Dermis microvascular lymphatic vessel endothelial cell (primary cell): ENCODE measurements around the gene COX7C. TPM values are rescaled to one million over a fixed set of nuclear protein-coding genes. Genes with fewer than 3 reads are reported as not detected.
"Not testable (repeated sequence)": the region's sequence is repeated elsewhere in the genome, so short reads cannot be mapped to it uniquely, and the experiment has no call there.

Experiments
- DNase-seq, 2 donors: peaks; one replicate each; pipeline versions ENCODE4 v3.0.0 to v3.0.0-alpha.2; 2010; ENCODE audit warnings: low read depth in 2 of 2
- total RNA-seq: library from RNA; depleted of rRNA; stranded (reverse); fragments of >200 nt; gene quantifications from 2 replicates; pipeline ENCODE4 v1.2.1, GENCODE V29; 2014

Gene COX7C, protein sequence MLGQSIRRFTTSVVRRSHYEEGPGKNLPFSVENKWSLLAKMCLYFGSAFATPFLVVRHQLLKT
- 193 and 215 TPM in 2 replicates for total RNA-seq

DNA sequence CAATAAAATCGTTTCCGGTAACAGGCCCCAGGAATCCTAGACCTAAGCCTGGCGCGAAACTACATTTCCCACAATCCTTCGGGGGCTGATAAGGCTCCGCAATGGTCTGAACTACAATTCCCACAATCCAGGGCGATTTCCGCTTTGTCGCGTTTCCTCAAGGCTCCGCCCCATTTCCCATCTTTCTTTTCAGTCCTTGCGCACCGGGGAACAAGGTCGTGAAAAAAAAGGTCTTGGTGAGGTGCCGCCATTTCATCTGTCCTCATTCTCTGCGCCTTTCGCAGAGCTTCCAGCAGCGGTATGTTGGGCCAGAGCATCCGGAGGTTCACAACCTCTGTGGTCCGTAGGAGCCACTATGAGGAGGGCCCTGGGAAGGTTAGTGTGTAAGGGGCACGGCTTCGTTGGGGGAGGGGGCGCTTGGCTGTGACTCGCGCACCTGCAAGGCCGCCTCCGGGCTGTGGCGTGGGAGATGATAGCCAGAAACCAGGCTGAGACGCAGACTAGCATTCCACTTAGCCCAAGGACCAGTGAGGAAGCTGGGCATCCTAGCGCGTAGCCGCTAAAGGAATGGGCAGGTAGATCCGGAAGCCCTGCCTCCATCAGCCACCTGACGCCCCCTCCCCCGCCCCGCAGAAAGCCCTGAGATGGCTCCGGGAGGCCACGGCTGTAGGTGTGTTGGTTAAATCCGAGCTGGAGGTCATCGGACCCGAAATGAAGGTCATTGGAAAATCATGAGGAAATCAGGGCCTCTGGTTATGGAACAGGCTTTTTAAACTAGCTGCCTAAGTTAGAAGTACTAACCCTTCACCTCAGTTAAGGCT lies at the start of gene COX7C:
COX7C (plus strand) TSS at position 186 of the 821 bp plus-strand sequence; CDS start at position 301, 115 bp downstream.
- DNase-seq, result peak; percentile 93 to 95

DNA sequence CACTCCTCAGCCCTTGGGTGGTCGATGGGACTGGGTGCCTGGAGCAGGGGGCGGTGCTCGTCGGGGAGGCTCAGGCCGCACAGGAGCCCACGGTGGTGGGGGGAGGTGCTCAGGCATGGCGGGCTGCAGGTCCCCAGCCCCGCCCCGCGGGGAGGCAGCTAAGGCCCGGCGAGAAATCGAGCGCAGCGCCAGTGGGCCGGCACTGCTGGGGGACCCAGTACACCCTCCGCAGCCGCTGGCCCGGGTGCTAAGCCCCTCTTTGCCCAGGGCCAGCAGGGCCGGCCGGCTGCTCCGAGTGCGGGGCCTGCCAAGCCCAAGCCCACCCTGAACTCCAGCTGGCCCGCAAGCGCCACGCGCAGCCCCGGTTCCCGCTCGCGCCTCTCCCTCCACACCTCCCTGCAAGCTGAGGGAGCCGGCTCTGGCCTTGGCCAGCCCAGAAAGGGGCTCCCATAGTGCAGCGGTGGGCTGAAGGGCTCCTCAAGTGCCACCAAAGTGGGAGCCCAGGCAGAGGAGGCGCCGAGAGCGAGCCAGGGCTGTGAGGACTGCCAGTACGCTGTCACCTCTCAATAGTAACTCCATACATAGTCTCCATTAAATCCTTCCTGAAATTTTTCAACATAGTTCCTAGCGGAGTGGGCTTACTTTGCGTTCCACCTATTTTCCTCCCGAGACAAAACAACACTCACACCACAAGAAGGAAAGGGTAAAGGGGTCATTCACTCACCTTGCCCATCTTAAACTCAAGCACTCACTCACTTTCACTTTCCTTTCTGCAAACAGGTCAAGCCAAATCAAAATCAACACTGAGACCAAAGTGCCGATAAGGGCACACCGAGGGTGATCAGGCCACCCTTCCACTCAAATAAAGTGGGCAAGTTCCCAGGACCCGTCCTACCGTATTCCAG lies 48.0 kb upstream of the COX7C start:
- not testable (repeated sequence) for DNase-seq

DNA sequence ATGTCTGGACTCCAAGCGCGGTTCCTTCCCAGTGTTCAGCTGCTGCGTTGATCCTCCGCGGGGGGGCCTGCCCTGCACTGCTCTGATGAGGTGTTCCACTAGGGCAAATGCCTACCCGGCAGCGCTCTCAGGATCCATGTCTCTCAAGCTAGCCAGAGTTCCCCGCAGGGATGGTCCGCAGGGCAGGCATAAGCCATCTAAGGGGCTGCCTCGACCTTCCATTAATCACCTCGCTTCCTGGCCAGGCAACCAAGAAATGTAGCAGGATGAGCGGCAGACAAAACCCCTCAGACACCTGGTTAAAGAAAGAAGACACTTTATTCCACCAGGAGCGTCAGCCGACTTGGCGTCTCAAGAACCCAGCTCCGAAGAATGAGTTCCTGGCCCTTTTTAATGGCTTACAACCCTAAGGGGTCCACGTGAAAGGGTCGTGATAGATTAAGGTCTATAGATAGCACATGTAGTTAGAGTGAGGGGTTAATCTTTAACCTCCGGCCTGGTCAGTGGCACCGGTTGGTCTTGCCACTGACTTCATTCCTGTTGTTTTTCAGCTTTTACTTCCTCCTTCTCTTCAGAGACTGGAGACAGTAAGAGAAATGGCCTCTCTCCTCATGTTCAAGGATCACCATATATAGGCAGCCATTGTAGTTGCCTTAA lies 47.2 kb upstream of the COX7C start:
- no peak for DNase-seq

DNA sequence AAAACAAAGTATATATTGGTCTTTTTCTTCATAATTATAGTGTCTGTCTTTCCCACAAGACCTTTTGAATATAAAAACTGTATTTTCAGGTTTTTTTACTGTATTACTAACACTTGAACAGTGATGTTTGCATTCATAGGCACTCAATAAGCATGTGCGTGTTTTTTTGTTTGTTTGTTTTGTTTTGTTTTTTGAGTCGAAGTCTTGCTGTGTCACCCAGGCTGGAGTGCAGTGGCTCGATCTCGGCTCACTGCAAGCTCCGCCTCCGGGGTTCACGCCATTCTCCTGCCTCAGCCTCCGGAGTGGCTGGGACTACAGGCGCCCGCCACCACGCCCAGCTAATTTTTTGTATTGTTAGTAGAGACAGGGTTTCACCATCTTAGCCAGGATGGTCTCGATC lies 46.6 kb upstream of the COX7C start:
- DNase-seq, result not testable (repeated sequence)

DNA sequence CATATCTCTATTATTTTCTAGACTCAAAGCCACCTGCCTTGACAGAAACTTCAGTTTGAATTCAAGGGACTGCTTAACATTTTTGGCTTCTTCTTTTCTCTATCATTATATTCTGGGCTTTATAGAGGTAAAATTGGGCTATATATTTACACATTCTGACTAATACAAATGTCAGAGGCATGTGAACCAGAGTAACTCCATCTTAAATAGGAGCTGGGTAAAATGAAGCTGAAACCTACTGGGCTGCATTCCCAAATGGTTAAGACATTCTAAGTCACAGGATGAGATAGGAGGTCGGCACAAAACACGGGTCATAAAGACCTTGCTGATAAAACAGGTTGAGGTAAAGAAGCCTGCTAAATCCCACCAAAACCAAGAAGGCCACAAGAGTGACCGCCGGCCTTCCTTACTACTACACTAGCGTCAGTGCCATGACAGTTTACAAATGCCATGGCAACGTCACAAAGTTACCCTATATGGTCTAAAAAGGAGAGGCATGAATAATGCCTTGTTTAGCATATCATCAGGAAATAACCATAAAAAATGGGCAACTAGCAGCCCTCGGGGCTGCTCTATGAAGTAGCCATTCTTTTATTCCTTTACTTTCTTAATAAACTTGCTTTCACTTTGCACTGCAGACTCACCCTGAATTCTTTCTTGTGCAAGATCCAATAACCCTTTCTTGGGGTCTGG lies 44.8 kb upstream of the COX7C start:
- DNase-seq, result no peak

DNA sequence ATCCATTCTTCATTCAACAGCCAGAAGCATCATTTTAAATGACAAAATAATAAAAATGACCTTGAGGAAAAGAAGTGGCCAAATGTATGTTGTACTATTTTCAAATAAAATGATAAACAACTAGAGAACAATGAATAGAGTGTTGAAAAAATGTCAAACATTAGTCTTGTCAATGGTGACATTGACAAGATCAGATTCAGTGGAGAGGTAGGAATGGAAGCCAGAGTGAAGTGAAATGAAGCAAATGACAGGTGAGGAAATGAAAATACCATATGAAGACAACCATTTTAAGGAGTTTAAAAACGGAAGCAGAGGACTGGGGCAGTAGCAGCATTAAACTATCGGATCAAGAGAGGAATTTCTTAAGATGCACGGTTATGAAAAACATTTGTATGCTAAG lies 38.2 kb upstream of the COX7C start:
- no peak for DNase-seq

DNA sequence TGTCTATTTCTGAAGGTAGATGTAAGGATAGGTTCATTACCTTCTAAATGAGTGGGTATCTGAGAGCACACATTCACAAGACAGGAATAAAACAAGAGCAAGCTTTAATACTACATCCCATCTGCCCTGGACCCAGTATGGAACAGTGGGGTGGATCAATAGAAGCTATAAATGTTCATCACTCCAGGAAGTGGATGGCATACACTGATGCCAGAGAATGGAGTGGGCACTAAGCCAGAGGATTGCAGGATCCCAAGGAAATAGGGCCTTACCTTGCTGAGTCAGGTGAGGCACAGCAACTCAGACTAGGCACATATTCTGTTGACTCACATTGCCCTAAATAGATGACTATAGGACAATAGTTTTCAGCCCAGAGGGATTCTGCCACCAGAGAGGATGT lies 21.3 kb upstream of the COX7C start:
- no peak for DNase-seq

DNA sequence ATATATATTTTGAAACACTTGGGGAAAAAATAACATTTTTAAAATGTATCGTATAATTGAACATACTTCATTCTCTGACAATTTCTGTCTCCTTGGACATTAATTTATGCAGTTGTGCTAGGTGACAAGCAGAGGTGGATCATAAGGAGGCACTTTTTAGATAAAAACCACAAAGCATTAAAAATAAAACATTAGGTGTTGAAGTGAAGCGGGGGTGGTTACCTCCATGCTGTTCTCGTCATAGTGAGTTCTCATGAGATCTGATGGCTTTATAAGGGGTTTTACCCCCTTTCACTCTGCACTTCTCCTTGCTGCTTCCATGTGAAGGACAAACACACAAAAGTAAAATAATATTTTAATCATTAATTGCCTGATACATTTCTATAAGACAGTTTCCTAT lies 11.9 kb upstream of the COX7C start:
- DNase-seq, result no peak

DNA sequence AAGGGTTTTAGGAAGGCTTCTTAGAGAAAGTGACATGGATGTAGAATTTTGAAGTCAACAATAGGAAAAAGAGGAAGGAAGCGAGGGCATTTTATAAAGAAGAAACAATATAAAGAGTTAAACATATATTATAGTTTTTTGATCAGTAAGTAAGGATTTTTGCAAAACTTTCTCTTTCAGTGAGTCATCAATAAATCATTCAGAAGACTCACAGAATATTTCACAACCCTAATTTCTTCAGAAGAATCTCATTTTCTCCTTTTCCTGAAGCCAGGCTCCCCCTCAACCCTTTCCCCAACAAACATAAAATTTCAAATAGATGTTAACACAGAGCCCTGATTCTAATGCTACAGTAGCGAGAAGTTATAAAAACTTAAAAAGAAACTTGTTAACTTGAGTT lies 4.3 kb upstream of the COX7C start:
- no peak for DNase-seq

DNA sequence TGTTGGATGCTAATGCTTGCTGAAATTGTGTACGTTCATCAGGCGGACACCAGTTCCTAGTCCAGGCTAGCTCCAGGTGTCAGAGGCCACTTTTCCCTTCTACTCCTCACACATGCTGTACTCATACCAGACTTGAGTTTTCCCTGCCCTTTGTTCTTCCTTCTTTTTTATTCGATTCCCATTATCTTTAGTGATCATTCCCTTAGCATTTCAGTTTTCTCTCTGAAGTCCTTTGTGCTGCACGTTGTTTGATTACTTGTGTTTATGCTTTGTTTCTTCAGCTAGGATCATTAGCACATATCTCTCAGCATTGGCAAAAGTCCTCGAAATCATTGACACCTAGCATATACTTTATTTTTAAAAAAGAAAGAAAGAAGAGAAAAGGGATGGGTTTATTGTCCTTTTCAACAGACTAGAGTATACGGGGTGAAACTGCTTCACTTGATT lies 409 bp upstream of the COX7C start:
- no peak for DNase-seq

DNA sequence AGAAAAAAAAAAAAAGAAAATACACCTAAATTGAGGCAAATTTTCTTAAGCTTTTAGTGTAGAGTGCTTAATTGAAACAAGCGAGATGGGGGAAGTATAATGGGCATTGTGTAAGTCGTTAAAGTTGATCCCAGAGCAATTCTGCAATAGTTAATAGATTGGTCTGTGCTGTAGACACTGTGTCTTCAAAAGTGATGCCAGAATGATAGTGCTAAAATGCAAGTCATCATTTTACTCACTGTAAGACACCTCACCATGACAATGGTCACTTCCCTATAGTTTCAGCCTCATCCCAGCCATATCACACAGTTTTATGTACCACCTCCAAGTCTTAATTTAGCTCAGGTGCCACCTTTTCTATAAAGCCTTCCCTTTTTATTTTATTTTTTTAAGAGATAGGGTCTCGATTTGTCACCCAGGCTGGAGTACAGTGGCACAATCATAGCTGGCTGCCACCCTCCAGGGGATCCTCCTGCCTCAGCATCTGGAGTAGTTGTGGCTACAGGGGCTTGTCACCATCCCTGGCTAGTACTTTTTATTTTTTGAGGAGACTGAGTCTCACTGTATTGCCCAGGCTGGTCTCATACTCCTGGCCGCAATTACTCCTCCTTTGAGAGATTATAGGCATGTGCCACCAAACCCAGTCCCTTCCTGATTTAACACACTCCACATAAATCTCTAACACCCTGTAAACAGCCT lies 6.2 kb downstream of the COX7C start:
- DNase-seq, result no peak

DNA sequence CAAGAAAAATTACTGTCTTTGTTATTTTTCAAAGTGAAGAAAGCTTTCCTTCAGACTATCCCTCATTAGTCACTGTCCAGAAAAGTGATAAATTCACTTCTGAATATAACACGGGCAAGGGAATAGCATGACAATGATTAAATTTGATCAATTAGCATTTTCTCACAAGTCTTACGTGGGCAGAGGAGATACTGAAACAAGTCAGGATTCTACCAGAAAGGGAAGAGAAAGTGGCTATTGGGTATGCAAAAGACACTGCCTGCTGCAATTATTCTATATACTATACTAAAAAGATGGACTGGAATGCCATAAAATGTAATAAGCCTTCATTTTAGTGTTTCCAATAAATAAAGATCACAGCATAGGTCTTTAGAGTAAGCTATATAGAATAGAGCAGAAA lies 7.4 kb downstream of the COX7C start:
- no peak for DNase-seq

DNA sequence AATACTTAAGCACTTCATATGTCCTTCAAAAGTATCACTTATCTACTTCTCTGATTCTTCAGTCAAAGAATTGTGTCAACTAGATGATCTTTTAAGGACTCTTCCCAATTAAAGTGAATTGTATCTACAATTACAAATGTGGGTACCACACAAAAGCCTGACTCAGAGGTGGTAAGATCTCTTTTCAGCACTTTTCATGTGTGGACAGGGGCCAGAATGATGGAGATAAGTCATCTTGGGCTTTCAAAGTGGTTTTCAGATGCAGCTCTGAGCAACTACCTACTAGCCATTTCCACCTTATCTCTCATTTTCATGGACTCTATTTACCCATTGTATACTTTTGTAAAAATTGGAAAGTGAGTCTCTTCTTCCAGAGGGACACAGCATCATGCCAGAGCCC lies 8.4 kb downstream of the COX7C start:
- DNase-seq, result no peak

DNA sequence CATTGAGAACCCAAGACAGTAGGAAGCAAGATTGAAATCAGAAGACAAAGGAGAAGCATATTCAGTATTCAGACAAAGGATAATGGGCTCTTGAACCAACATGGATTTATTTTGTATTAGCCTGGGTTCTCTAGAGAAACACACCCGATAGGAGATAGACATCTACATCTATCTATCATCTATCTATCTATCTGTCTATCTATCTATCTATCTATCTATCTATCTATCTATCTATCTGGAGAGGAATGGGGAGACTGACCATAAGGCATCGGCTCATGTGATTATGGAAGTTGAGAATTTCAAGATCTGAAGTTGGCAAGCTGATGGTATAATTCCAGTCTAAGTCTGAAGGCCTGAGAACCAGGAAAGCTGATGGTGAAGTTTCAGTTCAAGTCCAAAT lies 13.4 kb downstream of the COX7C start:
- no peak for DNase-seq

DNA sequence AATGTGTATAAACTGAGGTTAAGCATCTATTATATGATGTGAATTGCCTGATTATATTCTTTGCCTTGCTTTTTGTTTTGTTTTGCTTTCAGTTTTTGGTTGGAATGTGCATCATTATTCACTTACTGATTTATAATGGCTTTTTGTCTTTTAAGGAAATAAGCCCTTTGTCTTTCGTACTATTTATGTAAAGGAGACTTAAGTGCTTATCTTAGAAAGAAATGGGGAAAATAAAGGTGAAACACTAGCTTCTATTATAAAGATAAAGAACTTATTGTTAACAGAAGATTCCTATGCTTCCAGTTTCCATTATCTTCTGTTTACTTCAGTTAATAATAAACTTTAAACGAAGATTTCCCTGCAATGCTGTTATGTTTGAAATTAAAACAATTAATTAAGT lies 23.3 kb downstream of the COX7C start:
- no peak for DNase-seq

DNA sequence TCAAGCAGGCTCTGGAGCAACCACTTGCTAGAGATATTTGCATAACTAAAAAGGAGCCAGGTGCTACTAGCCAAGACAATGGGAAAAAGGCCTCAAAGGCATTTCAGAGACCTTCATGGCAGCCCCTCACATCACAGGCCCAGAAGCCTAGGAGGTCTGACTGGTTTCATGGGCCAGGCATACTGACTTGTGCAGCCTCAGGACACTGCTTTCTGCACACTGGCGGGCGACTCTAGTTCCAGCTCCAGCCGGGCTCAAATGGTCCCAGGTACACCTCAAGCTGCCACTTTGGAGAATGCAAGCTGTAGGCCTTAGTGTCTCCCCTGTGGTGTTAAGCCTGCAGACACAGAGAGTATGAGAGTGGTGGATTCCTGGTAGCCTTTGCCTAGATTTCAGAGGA lies 27.1 kb downstream of the COX7C start:
- DNase-seq, result no peak

DNA sequence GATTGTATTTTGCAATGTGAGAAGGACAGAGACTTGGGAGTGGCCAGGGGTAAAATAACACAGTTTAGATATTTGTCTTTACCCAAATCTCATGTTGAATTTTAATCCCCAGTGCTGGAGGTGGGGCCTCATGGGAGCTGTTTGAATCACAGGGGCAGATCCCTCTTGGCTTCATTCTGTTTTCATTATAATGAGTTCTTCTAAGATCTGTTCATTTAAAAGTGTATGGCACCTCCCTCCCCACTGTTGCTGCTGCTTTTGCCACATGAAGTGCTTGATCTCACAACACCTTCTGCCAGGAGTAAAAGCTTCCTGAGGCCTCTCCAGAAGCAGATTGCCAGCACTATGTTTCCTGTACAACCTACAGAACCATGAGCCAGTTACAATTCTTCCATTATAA lies 28.1 kb downstream of the COX7C start:
- no peak for DNase-seq

DNA sequence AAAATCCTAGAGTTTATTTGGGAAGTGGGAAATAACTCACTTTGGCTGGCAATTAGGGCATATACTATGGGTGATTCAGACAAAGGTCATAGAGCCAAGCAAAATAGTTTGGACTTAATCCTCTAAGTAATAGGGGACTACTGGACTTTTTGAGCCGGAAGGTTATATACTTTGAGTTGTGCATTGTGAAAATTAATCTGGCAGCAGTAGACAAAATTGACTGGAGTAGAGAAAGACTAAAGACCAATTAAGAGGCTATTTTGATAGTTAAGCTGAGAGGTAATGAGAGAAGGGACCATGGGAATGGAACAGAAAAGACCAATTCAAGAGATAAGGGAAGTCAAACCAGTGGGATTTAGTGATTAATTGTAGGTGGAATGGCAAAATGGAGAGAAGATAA lies 28.9 kb downstream of the COX7C start:
- DNase-seq, result no peak

DNA sequence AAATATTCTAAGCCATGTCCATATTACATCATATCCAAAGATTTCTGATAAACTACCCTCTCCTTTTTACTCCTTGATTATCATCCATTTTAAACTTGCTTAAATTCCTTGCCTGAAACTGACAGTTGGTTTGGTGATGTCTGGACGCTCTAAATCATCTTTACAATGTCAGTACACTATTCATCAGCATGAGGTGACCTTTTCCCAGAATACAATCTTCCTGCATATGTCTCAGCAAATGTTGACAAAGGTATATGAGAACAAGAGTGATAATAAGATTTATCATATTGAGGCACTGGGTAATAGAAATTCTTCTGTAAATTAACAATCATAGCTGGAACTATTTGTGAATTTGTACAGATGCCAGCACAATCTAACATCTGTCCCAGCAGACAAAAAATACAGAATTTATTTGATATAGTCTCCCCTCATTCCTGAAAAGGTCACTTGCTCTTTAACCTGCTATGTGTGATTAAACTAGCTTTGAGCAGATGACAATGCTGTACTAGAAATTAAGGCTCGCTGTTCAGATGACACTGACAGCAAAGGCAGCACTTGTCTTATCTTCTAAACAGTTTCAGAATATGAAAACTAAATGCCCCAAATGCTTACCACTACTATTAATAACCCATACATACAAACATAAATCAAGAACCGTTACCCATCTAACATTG lies 32.2 kb downstream of the COX7C start:
- no peak for DNase-seq

DNA sequence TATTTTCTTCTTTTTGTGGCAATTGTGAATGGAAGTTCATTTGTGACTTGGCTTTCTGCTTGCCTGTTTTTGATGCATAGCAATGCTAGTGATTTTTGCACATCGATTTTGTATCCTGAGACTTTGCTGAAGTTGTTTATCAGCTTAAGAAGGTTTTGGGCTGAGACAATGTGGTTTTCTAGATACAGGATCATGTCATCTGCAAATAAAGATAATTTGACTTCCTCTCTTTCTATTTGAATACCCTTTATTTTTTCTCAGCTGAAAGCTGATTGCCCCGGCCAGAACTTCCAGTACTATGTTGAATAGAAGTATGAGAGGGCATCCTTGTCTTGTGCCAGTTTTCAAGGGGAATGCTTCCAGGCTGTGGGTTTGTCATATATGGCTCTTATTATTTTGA lies 43.0 kb downstream of the COX7C start:
- DNase-seq, result not testable (repeated sequence)
